ENCODE data around the gene PPM1G. TPM values are rescaled to one million over a fixed set of nuclear protein-coding genes. Genes with fewer than 3 reads are reported as not detected.

The PPM1G gene
- total RNA-seq, 2 donors from 2014 or later = 50.2 to 50.4 TPM

- DNase-seq (ENCODE audit: low spot score) (no peak), ATAC-seq (ENCODE audit: insufficient number of reproducible peaks, low FRiP score, low read depth) (peak; percentile 10)
- no peaks in the 10 kb centered on the region for H3K27me3 ChIP-seq (replicated peaks; ENCODE audit: insufficient read depth)
- H3K36me3 ChIP-seq = peaks cover 56% of the 10 kb centered on the region
- TF ChIP-seq, protein P1, sequence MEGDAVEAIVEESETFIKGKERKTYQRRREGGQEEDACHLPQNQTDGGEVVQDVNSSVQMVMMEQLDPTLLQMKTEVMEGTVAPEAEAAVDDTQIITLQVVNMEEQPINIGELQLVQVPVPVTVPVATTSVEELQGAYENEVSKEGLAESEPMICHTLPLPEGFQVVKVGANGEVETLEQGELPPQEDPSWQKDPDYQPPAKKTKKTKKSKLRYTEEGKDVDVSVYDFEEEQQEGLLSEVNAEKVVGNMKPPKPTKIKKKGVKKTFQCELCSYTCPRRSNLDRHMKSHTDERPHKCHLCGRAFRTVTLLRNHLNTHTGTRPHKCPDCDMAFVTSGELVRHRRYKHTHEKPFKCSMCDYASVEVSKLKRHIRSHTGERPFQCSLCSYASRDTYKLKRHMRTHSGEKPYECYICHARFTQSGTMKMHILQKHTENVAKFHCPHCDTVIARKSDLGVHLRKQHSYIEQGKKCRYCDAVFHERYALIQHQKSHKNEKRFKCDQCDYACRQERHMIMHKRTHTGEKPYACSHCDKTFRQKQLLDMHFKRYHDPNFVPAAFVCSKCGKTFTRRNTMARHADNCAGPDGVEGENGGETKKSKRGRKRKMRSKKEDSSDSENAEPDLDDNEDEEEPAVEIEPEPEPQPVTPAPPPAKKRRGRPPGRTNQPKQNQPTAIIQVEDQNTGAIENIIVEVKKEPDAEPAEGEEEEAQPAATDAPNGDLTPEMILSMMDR (IDR thresholded peaks at IDR 0.05) = no peak
- peak overlapping the region; percentile 86 to 92 for H3K27ac ChIP-seq
- peak overlapping the region; percentile 84 for H3K4me3 ChIP-seq
- H3K9me3 ChIP-seq = no peaks in the 10 kb centered on the region
- peaks cover 18 to 26% of the 10 kb centered on the region in 2 donors for H3K4me1 ChIP-seq (ENCODE audit: control insufficient read depth in 1 of 2, low read depth in 2 of 2)
Observed at GRCh38 chr2:27369471-27370025, 39.8 kb downstream of the PPM1G start.

GRCh38 chr2:27363933-27364332 is 45.5 kb downstream of the PPM1G start:
- Histone ChIP-seq H3K4me3 (no peak overlapping the region), H3K27ac (no peak overlapping the region), H3K4me1 (ENCODE audit: control insufficient read depth in 1 of 2, low read depth in 2 of 2) (peaks cover 4 to 7% of the 10 kb centered on the region in 2 donors), H3K36me3 (peaks cover 46% of the 10 kb centered on the region), H3K9me3 (no peaks in the 10 kb centered on the region), H3K27me3 (replicated peaks; ENCODE audit: insufficient read depth) (no peaks in the 10 kb centered on the region)
- TF ChIP-seq, protein P1 (IDR thresholded peaks at IDR 0.05) = no peak
- no peak for DNase-seq (ENCODE audit: low spot score)
- ATAC-seq (ENCODE audit: insufficient number of reproducible peaks, low FRiP score, low read depth) = no peak

GRCh38 chr2:27362678-27363420 is 46.5 kb downstream of the PPM1G start:
- Histone ChIP-seq H3K36me3 (peaks cover 37% of the 10 kb centered on the region), H3K4me1 (ENCODE audit: control insufficient read depth in 1 of 2, low read depth in 2 of 2) (peaks cover 6% of the 10 kb centered on the region in 2 donors), H3K4me3 (no peak overlapping the region), H3K9me3 (no peaks in the 10 kb centered on the region), H3K27me3 (replicated peaks; ENCODE audit: insufficient read depth) (no peaks in the 10 kb centered on the region), H3K27ac (no peak overlapping the region)
- no peak for ATAC-seq (ENCODE audit: insufficient number of reproducible peaks, low FRiP score, low read depth)
- no peak for DNase-seq (ENCODE audit: low spot score)
- TF ChIP-seq, protein P1 (IDR thresholded peaks at IDR 0.05) = no peak

GRCh38 chr2:27356382-27357181 is 52.8 kb downstream of the PPM1G start, which contains the start of gene GTF3C2:
GTF3C2 (minus strand) TSS chr2:27356764; CDS start chr2:27343554, 13,210 bp downstream.
- Histone ChIP-seq H3K36me3 (no peaks in the 10 kb centered on the region), H3K4me3 (peak within 1 kb of the TSS; percentile 85), H3K4me1 (ENCODE audit: control insufficient read depth in 1 of 2, low read depth in 2 of 2) (peaks cover 23 to 29% of the 10 kb centered on the region in 2 donors), H3K27ac (peak within 1 kb of the TSS; percentile 76 to 91), H3K27me3 (replicated peaks; ENCODE audit: insufficient read depth) (no peaks in the 10 kb centered on the region), H3K9me3 (no peaks in the 10 kb centered on the region)
- ATAC-seq (ENCODE audit: insufficient number of reproducible peaks, low FRiP score, low read depth) (peak; percentile 92), DNase-seq (ENCODE audit: low spot score) (peak; percentile 83)
- TF ChIP-seq, protein P1 (IDR thresholded peaks at IDR 0.05) = peak; percentile 15

DNA sequence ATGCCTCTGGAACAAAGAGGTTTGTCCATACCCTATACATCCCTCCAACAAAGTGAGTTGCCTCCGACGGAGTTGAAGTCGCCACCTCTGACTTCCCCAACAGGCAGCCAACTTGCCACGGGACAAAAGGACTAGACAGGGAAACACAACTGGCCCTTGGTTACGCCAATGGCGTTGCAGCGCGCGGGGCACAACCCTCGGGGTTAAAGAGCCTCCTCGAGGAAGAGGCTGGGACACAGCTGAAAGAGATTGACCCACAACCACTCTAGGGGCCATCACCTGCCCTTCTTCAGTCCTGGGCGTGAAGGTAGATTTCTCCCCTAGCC is 53.4 kb downstream of the PPM1G start:
- ATAC-seq (ENCODE audit: insufficient number of reproducible peaks, low FRiP score, low read depth) = no peak
- TF ChIP-seq, protein P1 (IDR thresholded peaks at IDR 0.05) = no peak
- DNase-seq (ENCODE audit: low spot score) = no peak
- H3K27me3 ChIP-seq (replicated peaks; ENCODE audit: insufficient read depth) = no peaks in the 10 kb centered on the region
- H3K36me3 ChIP-seq = no peaks in the 10 kb centered on the region
- H3K4me1 ChIP-seq (ENCODE audit: control insufficient read depth in 1 of 2, low read depth in 2 of 2) = peaks cover 23 to 29% of the 10 kb centered on the region in 2 donors
- H3K9me3 ChIP-seq = no peaks in the 10 kb centered on the region
- peak overlapping the region; percentile 76 to 91 for H3K27ac ChIP-seq
- H3K4me3 ChIP-seq = peak overlapping the region; percentile 85
